Endothelial cell of umbilical vein (primary cell): Measurements from ENCODE around the gene STAT5B. TPM values are rescaled to one million over a fixed set of nuclear protein-coding genes. Genes with fewer than 3 reads are reported as not detected.

Experiments used
- BruUV-seq: library from RNA; stranded (reverse); fragments of 400-500 nt; replicated peaks from 2 replicates; lab custom pipeline; 2021; lab: Mats Ljungman, UMichigan
- CTCF ChIA-PET: fragments of 300-600, 350-600 bp; sonication (Branson Sonifier 250); formaldehyde crosslinking; loops from one replicate; lab custom pipeline; 2021; ENCODE audit warnings: antibody characterized with exemption, inconsistent platforms; lab: Charles Lee
- POLR2A ChIA-PET: fragments of 300-600, 350-600 bp; sonication (Branson Sonifier 250); formaldehyde crosslinking; loops from one replicate; lab custom pipeline; 2021; ENCODE audit warnings: antibody characterized with exemption, inconsistent platforms; lab: Charles Lee
- DNase-seq: peaks from one replicate; pipeline ENCODE4 v3.0.0-alpha.2; 2011; ENCODE audit warnings: low read depth, low spot score
- FAIRE-seq: peaks from 2 replicates; lab custom pipeline; 2011; peaks lifted over from hg19 to GRCh38; lab: Jason Lieb, UNC
- H2AFZ ChIP-seq: 2 replicates; pipeline ENCODE4 v1.6.0; 2012; ENCODE audit warnings: low read depth, low read length, control low read depth, inconsistent platforms
- H3K27ac ChIP-seq: 2 replicates; pipeline ENCODE4 v1.5.1; 2011; ENCODE audit warnings: low read depth, mild to moderate bottlenecking, control low read depth, low read length, moderate library complexity; ENCODE audit not compliant: insufficient read depth
- H3K27me3 ChIP-seq, 2 experiments: 2 replicates each; pipeline versions ENCODE4 v1.6.0 to v1.6.1; 2011; ENCODE audit warnings: low read length in 2 of 2, mixed read lengths in 1 of 2; ENCODE audit not compliant: control insufficient read depth in 2 of 2, insufficient read depth in 2 of 2
- H3K36me3 ChIP-seq, 2 experiments: 2 replicates in 1 of 2; 3 replicates in 1 of 2; pipeline ENCODE4 v1.5.1; 2011; ENCODE audit warnings: low read length in 2 of 2, mild to moderate bottlenecking in 1 of 2, moderate library complexity in 1 of 2; ENCODE audit not compliant: control insufficient read depth in 2 of 2, insufficient read depth in 2 of 2; ENCODE audit errors: extremely low read depth in 1 of 2
- H3K4me1 ChIP-seq: 3 replicates; pipeline ENCODE4 v1.5.1; 2011; ENCODE audit warnings: mild to moderate bottlenecking, low read length; ENCODE audit not compliant: control insufficient read depth, insufficient read depth; ENCODE audit errors: extremely low read depth
- H3K4me2 ChIP-seq: 2 replicates; pipeline ENCODE4 v1.6.1; 2011; ENCODE audit warnings: low read length, control low read depth, mixed read lengths; ENCODE audit not compliant: insufficient read depth
- H3K4me3 ChIP-seq, 3 experiments: fragments of 200-600 bp in 1 of 3; sonication (generic), shearing (Covaris generic) in 1 of 3; replicated peaks in 1 of 3; 2 replicates each; pipeline ENCODE4 v1.5.1; 2011 to 2016; ENCODE audit warnings: control low read depth in 3 of 3, low read length in 3 of 3, mild to moderate bottlenecking in 2 of 3, inconsistent platforms in 1 of 3, low read depth in 1 of 3, moderate library complexity in 1 of 3; ENCODE audit not compliant: insufficient read depth in 1 of 3
- H3K79me2 ChIP-seq: 2 replicates; pipeline ENCODE4 v1.6.0; 2012; ENCODE audit warnings: low read length, inconsistent platforms; ENCODE audit not compliant: control insufficient read depth, insufficient read depth
- H3K9ac ChIP-seq: replicated peaks from 2 replicates; pipeline ENCODE3; 2011; ENCODE audit warnings: low read length, control low read depth; ENCODE audit not compliant: insufficient read depth; ENCODE audit errors: extremely low read depth
- H3K9me1 ChIP-seq: replicated peaks from 3 replicates; pipeline ENCODE4 v1.6.0; 2011; ENCODE audit warnings: mild to moderate bottlenecking, low read length; ENCODE audit not compliant: control insufficient read depth, insufficient read depth; ENCODE audit errors: extremely low read depth
- H3K9me3 ChIP-seq: replicated peaks from 2 replicates; pipeline ENCODE4 v1.5.1; 2012; ENCODE audit warnings: low read length, inconsistent platforms; ENCODE audit not compliant: control insufficient read depth, insufficient read depth
- H4K20me1 ChIP-seq: replicated peaks from 2 replicates; pipeline ENCODE3; 2011; ENCODE audit warnings: mild to moderate bottlenecking, low read length; ENCODE audit not compliant: control insufficient read depth, insufficient read depth; ENCODE audit errors: extremely low read depth
- EZH2 ChIP-seq: IDR thresholded peaks from 2 replicates; pipeline ENCODE4 v1.6.1; 2012; ENCODE audit warnings: borderline replicate concordance, low read depth, mild to moderate bottlenecking, moderate library complexity, low read length, inconsistent platforms; ENCODE audit not compliant: severe bottlenecking
- FOS ChIP-seq: IDR thresholded peaks from 2 replicates; pipeline ENCODE4 v1.6.1; 2011; ENCODE audit warnings: mild to moderate bottlenecking, low read length, moderate library complexity, borderline replicate concordance; ENCODE audit not compliant: insufficient read depth
- GATA2 ChIP-seq: IDR thresholded peaks from 2 replicates; pipeline ENCODE4 v1.7.0; 2011; ENCODE audit warnings: low read depth, mild to moderate bottlenecking, moderate library complexity, mixed read lengths, low read length; ENCODE audit not compliant: insufficient read length, insufficient read depth
- JUN ChIP-seq: IDR thresholded peaks from 2 replicates; pipeline ENCODE4 v1.6.1; 2011; ENCODE audit warnings: borderline replicate concordance, low read depth; ENCODE audit not compliant: insufficient read length, insufficient read depth
- MYC ChIP-seq: IDR thresholded peaks from one replicate; pipeline ENCODE4 v1.6.1; 2011; ENCODE audit warnings: mild to moderate bottlenecking, low read depth, low read length
- POLR2A ChIP-seq: IDR thresholded peaks from 2 replicates; pipeline ENCODE4 v1.6.1; 2012; ENCODE audit warnings: low read depth, mild to moderate bottlenecking, control low read depth, low read length
- POLR2AphosphoS5 ChIP-seq: IDR thresholded peaks from 2 replicates; pipeline ENCODE4 v1.6.1; 2012; ENCODE audit warnings: low read depth, mild to moderate bottlenecking, control low read depth, low read length, moderate library complexity; ENCODE audit not compliant: insufficient read depth
- dilution Hi-C: fragments of 300-500 bp; cut with MboI; formaldehyde crosslinking; loops from one replicate; pipeline ENCODE4 v1.15.0; 2019; ENCODE audit warnings: low sequenced_read_pairs; ENCODE audit not compliant: extremely low pct_ligation_motif_present
- intact Hi-C: fragments of 100-400 bp; cut with micrococcal nuclease; formaldehyde crosslinking; loops from one replicate; pipeline ENCODE4 v1.10.0; 2022
- polyA plus RNA-seq, 4 experiments: library from polyadenylated mRNA; depleted of rRNA in 3 of 4; stranded (reverse) in 3 of 4; unstranded in 1 of 4; fragments of >200 nt; gene quantifications; 2 replicates each; pipeline versions ENCODE4 v1.2.1 to v1.2.3, GENCODE V29; 2011 to 2012; ENCODE audit warnings: missing spikeins in 1 of 4
- total RNA-seq: library from RNA; stranded (reverse); gene quantifications from 2 replicates; pipeline ENCODE4 v1.2.3, GENCODE V29; 2021
- TF ChIP-seq, protein P1 (sequence below): IDR thresholded peaks from 2 replicates; pipeline ENCODE4 v1.6.1; 2011; ENCODE audit not compliant: insufficient read depth, insufficient read length
- TF ChIP-seq, protein P2 (sequence below), 2 donors: IDR thresholded peaks; 1 replicate in 1 of 2; 2 replicates in 1 of 2; pipeline ENCODE4 v1.5.1; 2011; ENCODE audit warnings: low read length in 2 of 2, mild to moderate bottlenecking in 2 of 2, moderate library complexity in 2 of 2, control low read depth in 1 of 2, inconsistent platforms in 1 of 2, low read depth in 1 of 2; ENCODE audit not compliant: insufficient read depth in 1 of 2; ENCODE audit errors: extremely low read depth in 1 of 2

Gene STAT5B
- total and polyA plus RNA-seq, 2 donors (not counting 3 experiments of a cell fraction or from before 2014, with no cell fraction given): 43.3 to 53.7 TPM

DNA sequence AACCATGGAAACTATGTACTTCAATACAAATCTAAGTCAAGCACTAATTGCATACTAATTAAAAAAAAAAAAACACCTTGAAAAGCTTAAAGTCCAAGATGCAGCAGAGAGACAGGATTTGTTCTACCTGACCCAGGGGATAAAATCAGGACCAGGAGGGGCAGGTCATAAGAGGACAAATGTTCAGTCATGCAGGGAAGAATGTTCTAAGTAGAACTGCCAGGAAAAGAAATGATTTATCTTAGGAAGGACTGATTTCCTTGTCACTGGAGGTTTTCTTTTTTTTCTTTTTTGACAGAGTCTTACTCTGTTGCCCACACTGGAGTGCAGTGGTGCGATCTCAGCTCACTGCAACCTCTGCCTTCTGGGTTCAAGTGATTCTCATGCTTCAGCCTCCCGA is 72.8 kb downstream of the STAT5B start:
- dilution Hi-C loops: no loop called here
- no peaks in the 10 kb centered on the region for H3K9me3 ChIP-seq
- DNase-seq: no peak
- no peak overlapping the region for H3K27ac ChIP-seq
- no peak overlapping the region for H3K4me3 ChIP-seq
- H3K9me1 ChIP-seq: no peaks in the 10 kb centered on the region
- no peak for FAIRE-seq
- no peaks in the 10 kb centered on the region for H3K4me1 ChIP-seq
- H3K9ac ChIP-seq: no peak overlapping the region
- H2AFZ ChIP-seq: no peak overlapping the region
- no peak overlapping the region for H3K4me2 ChIP-seq
- intact Hi-C loops: no loop called here
- ChIA-PET CTCF (interaction anchor here (1.0 to 3.2 kb wide), 2 partner anchors 19 to 48 kb away, joined by 3 to 11 read pairs; no protein-coding TSS in a partner anchor), POLR2A (no interaction called here)
- H3K79me2 ChIP-seq: no peaks in the 10 kb centered on the region
- no peaks in the 10 kb centered on the region for H4K20me1 ChIP-seq
- TF ChIP-seq, protein P1, sequence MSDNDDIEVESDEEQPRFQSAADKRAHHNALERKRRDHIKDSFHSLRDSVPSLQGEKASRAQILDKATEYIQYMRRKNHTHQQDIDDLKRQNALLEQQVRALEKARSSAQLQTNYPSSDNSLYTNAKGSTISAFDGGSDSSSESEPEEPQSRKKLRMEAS: no peak
- TF ChIP-seq POLR2A: no peak
- no peak for TF ChIP-seq GATA2
- no peak for TF ChIP-seq POLR2AphosphoS5
- no peak for TF ChIP-seq MYC
- no peak for TF ChIP-seq EZH2
- no peak for TF ChIP-seq FOS
- no peak for TF ChIP-seq JUN
- peaks cover 7 to 20% of the 10 kb centered on the region in 2 experiments for H3K36me3 ChIP-seq
- no TSS peak for BruUV-seq
- no peaks in the 10 kb centered on the region for H3K27me3 ChIP-seq

DNA sequence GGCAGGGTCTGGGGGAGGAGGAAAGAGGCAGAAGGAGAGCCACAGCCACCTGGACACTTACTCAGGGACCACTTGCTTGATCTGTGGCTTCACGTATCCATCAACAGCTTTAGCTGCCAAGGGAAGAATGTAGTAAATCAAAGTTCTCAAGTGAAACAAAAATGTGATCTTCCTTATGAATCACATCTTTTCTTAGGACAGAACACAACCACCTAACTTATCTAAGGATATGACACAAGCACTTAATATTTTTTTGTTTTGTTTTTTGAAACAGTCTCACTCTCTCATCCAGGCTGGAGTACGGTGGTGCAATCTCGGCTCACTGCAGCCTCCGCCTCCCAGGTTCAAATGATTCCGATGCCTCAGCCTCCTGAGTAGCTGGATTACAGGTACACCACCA is 73.5 kb downstream of the STAT5B start:
- ChIA-PET CTCF (interaction anchor here (1.0 to 3.2 kb wide), 3 partner anchors 19 to 49 kb away, joined by 3 to 11 read pairs (median 3); no protein-coding TSS in a partner anchor), POLR2A (interaction anchor here (0.6 kb wide), 1 partner anchor 1669 kb away, joined by 3 read pairs; no protein-coding TSS in a partner anchor)
- DNase-seq: no peak
- Histone ChIP-seq H4K20me1 (no peaks in the 10 kb centered on the region), H2AFZ (no peak overlapping the region), H3K79me2 (no peaks in the 10 kb centered on the region), H3K4me3 (no peak overlapping the region), H3K4me1 (no peaks in the 10 kb centered on the region), H3K4me2 (no peak overlapping the region), H3K36me3 (peaks cover 7 to 20% of the 10 kb centered on the region in 2 experiments), H3K27ac (no peak overlapping the region), H3K27me3 (no peaks in the 10 kb centered on the region), H3K9me3 (no peaks in the 10 kb centered on the region), H3K9ac (no peak overlapping the region), H3K9me1 (no peaks in the 10 kb centered on the region)
- FAIRE-seq: no peak
- BruUV-seq: no TSS peak
- intact Hi-C loops: no loop called here
- dilution Hi-C loops: no loop called here
- TF ChIP-seq JUN: no peak
- no peak for TF ChIP-seq GATA2
- TF ChIP-seq FOS: no peak
- TF ChIP-seq, protein P1: no peak
- no peak for TF ChIP-seq MYC
- no peak for TF ChIP-seq EZH2
- no peak for TF ChIP-seq POLR2AphosphoS5
- TF ChIP-seq, protein P2, sequence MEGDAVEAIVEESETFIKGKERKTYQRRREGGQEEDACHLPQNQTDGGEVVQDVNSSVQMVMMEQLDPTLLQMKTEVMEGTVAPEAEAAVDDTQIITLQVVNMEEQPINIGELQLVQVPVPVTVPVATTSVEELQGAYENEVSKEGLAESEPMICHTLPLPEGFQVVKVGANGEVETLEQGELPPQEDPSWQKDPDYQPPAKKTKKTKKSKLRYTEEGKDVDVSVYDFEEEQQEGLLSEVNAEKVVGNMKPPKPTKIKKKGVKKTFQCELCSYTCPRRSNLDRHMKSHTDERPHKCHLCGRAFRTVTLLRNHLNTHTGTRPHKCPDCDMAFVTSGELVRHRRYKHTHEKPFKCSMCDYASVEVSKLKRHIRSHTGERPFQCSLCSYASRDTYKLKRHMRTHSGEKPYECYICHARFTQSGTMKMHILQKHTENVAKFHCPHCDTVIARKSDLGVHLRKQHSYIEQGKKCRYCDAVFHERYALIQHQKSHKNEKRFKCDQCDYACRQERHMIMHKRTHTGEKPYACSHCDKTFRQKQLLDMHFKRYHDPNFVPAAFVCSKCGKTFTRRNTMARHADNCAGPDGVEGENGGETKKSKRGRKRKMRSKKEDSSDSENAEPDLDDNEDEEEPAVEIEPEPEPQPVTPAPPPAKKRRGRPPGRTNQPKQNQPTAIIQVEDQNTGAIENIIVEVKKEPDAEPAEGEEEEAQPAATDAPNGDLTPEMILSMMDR (IDR thresholded peaks at IDR 0.05; ENCODE audit: extremely low read depth in 1 of 2, insufficient read depth in 1 of 2, low read depth in 1 of 2, low read length in 2 of 2): no peak
- TF ChIP-seq POLR2A: no peak
